Activated CD8-positive, alpha-beta memory T cell treated with anti-CD3 and anti-CD28 coated beads for 36 hours (primary cell): ENCODE measurements around the gene MYT1. TPM values are rescaled to one million over a fixed set of nuclear protein-coding genes. Genes with fewer than 3 reads are reported as not detected.

Source experiments
- CTCF ChIA-PET: fragments of 350-600 bp; sonication (Branson Sonifier 250); formaldehyde crosslinking; loops from one replicate; lab custom pipeline; 2021; ENCODE audit warnings: antibody characterized with exemption; lab: Charles Lee
- POLR2A ChIA-PET: fragments of 350-600 bp; sonication (Branson Sonifier 250); formaldehyde crosslinking; loops from one replicate; lab custom pipeline; 2021; ENCODE audit warnings: antibody characterized with exemption; lab: Charles Lee
- total RNA-seq, 2 experiments: library from RNA; stranded (reverse); gene quantifications; one replicate each; pipeline ENCODE4 v1.2.3, GENCODE V29; 2021

The MYT1 gene
- total RNA-seq, 2 experiments from 2014 or later: not detected

- POLR2A ChIA-PET: no interaction called here
- CTCF ChIA-PET: no interaction called here
These were observed 85.8 kb downstream of the MYT1 start for GRCh38 chr20:64250027-64250426.

- CTCF ChIA-PET: no interaction called here
- POLR2A ChIA-PET: interaction anchor here (0.6 kb wide), 1 partner anchor 131 kb away, joined by 3 read pairs; no protein-coding TSS in a partner anchor
These were observed 88.7 kb downstream of the MYT1 start for GRCh38 chr20:64253000-64253383.

- POLR2A ChIA-PET: interaction anchor here (0.6 kb wide), 1 partner anchor 131 kb away, joined by 3 read pairs; no protein-coding TSS in a partner anchor
- CTCF ChIA-PET: no interaction called here
These were observed 89.2 kb downstream of the MYT1 start for GRCh38 chr20:64253443-64253842.

- POLR2A ChIA-PET: no interaction called here
- CTCF ChIA-PET: interaction anchor here (0.9 kb wide), 1 partner anchor 32 kb away, joined by 3 read pairs; no protein-coding TSS in a partner anchor
These were observed 89.9 kb downstream of the MYT1 start for GRCh38 chr20:64254156-64254555.

- CTCF ChIA-PET: interaction anchor here (0.9 to 2.1 kb wide), 4 partner anchors 14 to 171 kb away, joined by 3 to 6 read pairs (median 4); partner anchors contain the start of gene LKAAEAR1
- POLR2A ChIA-PET: no interaction called here
These were observed 90.5 kb downstream of the MYT1 start for GRCh38 chr20:64254571-64255360.

- ChIA-PET CTCF (interaction anchor here (0.8 to 2.1 kb wide), 5 partner anchors 15 to 172 kb away, joined by 3 to 6 read pairs (median 3); partner anchors contain the start of gene LKAAEAR1), POLR2A (interaction anchor here (1.0 kb wide), 1 partner anchor 30 kb away, joined by 3 read pairs; no protein-coding TSS in a partner anchor)
These were observed 91.4 kb downstream of the MYT1 start, which contains the start of gene PCMTD2 for GRCh38 chr20:64255361-64256281. PCMTD2 (plus strand) TSS chr20:64255748; CDS start chr20:64259966, 4,218 bp downstream.

- POLR2A ChIA-PET: interaction anchor here (1.0 kb wide), 1 partner anchor 29 kb away, joined by 3 read pairs; no protein-coding TSS in a partner anchor
- CTCF ChIA-PET: interaction anchor here (0.8 to 2.1 kb wide), 4 partner anchors 16 to 50 kb away, joined by 3 to 6 read pairs (median 3); no protein-coding TSS in a partner anchor
These were observed 92.2 kb downstream of the MYT1 start for GRCh38 chr20:64256282-64256935.

- CTCF ChIA-PET: interaction anchor here (1.0 kb wide), 1 partner anchor 29 kb away, joined by 6 read pairs; no protein-coding TSS in a partner anchor
- POLR2A ChIA-PET: interaction anchor here (0.6 kb wide), 1 partner anchor 173 kb away, joined by 5 read pairs; the partner anchor contains the start of gene LKAAEAR1
These were observed 93.0 kb downstream of the MYT1 start for GRCh38 chr20:64257107-64257757.

GRCh38 chr20:64258071-64258823 lies 94.0 kb downstream of the MYT1 start:
- ChIA-PET POLR2A (no interaction called here), CTCF (interaction anchor here (1.0 to 1.9 kb wide), 2 partner anchors 27 to 28 kb away, joined by 6 to 14 read pairs; no protein-coding TSS in a partner anchor)

- CTCF ChIA-PET: interaction anchor here (1.9 kb wide), 1 partner anchor 25 kb away, joined by 14 read pairs; no protein-coding TSS in a partner anchor
- POLR2A ChIA-PET: no interaction called here
These were observed 96.0 kb downstream of the MYT1 start for GRCh38 chr20:64260239-64260638.

- POLR2A ChIA-PET: interaction anchor here (0.6 kb wide), 1 partner anchor 13 kb away, joined by 16 read pairs; no protein-coding TSS in a partner anchor
- CTCF ChIA-PET: interaction anchor here (1.0 kb wide), 1 partner anchor 25 kb away, joined by 3 read pairs; no protein-coding TSS in a partner anchor
These were observed 96.9 kb downstream of the MYT1 start for GRCh38 chr20:64261138-64261537.

GRCh38 chr20:64264091-64264490 lies 99.8 kb downstream of the MYT1 start:
- CTCF ChIA-PET: no interaction called here

GRCh38 chr20:64265201-64265600 lies 100.9 kb downstream of the MYT1 start:
- POLR2A ChIA-PET: no interaction called here
- CTCF ChIA-PET: no interaction called here

More at GRCh38 chr20:64264091-64264490, 99.8 kb downstream of the MYT1 start:
- POLR2A ChIA-PET: no interaction called here

GRCh38 chr20:64266988-64267387 lies 102.7 kb downstream of the MYT1 start:
- POLR2A ChIA-PET: no interaction called here
- CTCF ChIA-PET: no interaction called here

GRCh38 chr20:64268174-64268573 lies 103.9 kb downstream of the MYT1 start:
- ChIA-PET POLR2A (no interaction called here), CTCF (no interaction called here)

- CTCF ChIA-PET: no interaction called here
- POLR2A ChIA-PET: no interaction called here
These were observed 105.6 kb downstream of the MYT1 start for GRCh38 chr20:64269604-64270411.
